GM21515 (cell line): ENCODE measurements around the gene DCLK2.

Experiments used
- ATAC-seq: cut with Tn5 transposase; IDR thresholded peaks from one replicate; pipeline ENCODE4 v1.9.1; 2021; ENCODE audit not compliant: unreplicated experiment

Gene DCLK2

GRCh38 chr4:150068300-150068960 lies 9.8 kb upstream of the DCLK2 start:
- no peak for ATAC-seq

DNA sequence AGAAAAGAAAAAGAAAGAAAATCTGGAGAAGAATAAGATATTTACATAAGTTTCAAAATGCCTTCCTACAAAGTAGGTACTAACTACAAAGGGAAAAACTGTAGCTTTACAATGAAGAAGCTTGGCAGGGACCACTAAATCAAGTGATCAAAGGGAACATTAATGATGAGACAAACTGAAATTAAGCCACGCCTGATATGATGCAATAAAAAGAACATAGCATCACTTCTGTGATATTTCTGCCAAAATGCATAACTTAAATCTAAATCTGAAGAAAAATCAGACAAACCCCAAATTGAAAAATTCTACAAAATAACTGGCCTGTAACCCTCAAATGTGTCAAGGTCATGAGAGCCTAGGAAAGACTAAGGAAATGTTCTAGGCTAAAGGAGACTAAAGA lies 8.9 kb upstream of the DCLK2 start:
- no peak for ATAC-seq

DNA sequence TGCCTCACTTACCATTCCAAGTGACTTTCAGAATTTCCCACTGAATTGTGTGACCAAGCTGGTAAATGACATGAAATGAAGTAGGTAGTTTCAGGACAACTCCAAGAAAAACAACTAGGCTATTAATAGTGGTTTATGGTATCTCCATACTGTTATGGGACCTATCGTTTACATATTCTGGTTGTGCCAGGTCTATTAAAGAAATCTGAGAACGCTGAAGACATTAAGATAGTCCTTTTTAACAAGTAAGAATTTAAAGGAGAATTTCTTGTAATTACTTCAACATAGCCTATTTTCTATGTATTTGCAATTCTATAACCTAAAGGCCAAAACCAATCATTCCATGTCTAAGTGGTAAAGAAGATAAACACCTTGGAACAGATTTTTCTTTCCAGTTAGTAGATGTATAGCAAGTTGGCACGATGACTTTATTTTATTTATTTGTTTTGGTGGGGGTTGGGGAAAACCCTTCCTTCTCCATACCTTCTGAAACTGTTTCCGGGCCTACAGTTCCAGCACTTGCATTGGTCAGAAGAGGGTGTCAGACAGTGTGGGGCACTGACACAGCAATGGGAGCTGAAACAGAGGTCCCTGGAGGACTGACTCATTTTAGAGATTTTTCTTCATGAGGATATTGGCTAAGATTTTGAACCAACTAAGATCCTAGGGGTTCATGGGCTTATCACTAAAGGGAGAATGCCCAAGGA lies 7.6 kb upstream of the DCLK2 start:
- ATAC-seq, result no peak

DNA sequence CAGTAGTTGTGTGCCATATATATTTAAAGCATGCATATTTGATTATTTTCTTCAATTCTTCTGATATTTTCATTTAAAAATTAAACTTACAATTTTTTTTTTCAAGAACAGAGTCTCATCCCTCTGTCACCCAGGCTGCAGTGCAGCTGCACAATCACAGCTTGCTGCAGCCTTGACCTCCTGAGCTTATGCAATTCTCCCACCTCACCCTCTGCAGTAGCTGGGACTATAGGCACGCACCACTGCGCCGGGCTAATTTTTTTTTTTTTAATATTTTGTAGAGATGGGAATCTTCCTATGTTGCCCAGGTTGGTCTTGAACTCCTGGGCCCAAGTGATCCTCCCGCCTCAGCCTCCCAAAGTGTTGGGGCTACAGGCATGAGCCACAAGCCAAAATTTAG lies 5.8 kb upstream of the DCLK2 start:
- no peak for ATAC-seq

DNA sequence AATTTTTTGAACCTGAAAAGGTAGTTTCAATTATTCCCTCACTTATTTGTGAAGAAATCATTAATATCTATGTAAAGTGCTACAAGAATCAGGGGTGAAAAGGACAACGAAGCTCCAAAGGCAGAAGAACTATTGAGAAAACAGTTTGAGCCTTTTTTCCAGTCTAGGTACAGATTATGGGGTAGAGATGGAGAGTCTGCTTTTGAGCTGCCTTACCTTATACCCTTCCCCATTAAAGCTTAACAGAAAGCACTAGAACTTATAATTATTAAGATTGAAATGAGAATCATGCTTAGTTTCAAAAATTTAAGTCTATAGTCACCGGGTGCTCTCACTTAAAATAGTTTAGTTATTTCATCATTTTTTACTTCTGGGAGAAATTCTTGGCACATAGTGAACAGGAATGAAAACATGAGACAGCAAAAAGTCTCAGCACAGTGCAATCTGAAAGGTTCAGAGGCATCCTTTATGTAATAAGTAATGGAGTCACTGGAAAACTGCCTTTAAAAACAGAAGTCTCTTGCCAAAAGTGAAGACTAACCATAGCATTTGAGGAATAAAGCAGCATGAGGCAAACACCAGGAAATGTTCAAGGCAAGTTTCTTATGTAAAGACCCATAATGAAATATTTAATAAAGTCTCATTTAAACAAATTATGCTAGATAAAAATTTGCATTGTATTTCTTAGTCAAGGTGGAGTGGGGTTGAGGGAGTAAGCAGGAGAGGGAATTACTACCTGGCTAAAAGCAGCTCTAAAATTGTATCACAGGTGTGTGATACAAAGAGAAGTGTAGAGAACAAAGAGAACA lies 5.1 kb upstream of the DCLK2 start:
- no peak for ATAC-seq

DNA sequence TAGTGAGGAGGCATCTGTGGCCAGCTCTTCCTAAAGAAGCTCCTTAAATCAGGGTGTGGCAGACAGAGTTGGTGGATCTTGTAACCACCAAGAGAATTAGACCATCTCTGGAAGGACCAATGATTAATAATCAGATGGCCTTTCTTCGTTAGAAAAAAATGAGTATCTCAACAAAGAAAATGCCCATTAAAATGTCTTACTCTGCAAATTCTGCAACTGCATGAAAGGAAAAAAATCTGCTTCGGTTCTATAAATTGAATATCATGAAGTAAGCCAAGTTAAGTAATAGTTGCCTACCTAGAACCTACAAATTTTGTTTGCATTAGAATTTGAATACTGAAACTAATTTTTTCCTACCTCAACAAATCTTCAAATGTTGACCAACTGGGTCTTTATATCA lies 4.2 kb upstream of the DCLK2 start:
- ATAC-seq, result no peak

- no peak for ATAC-seq
Measured at GRCh38 chr4:150078579-150079080, 385 bp downstream of the DCLK2 start.

DNA sequence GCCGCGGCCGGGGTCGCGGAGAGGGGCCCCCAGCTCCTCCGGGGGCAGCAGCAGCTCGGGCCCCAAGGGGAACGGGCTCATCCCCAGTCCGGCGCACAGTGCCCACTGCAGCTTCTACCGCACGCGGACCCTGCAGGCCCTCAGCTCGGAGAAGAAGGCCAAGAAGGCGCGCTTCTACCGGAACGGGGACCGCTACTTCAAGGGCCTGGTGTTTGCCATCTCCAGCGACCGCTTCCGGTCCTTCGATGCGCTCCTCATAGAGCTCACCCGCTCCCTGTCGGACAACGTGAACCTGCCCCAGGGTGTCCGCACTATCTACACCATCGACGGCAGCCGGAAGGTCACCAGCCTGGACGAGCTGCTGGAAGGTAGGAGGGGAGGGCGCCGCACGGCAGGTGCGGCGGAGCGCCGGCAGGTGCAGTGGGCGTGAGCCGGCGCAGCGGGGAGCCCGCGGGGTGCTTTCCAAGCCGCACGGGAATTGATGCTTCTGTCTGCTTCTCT lies 886 bp downstream of the DCLK2 start:
- peak; percentile 43 for ATAC-seq

GRCh38 chr4:150080337-150080736 lies 2.1 kb downstream of the DCLK2 start:
- no peak for ATAC-seq

- ATAC-seq, result no peak
Measured at GRCh38 chr4:150080875-150081274, 2.6 kb downstream of the DCLK2 start.

- ATAC-seq, result peak; percentile 71
Measured at GRCh38 chr4:150082241-150082640, 4.0 kb downstream of the DCLK2 start.

GRCh38 chr4:150087006-150087405 lies 8.8 kb downstream of the DCLK2 start:
- no peak for ATAC-seq

DNA sequence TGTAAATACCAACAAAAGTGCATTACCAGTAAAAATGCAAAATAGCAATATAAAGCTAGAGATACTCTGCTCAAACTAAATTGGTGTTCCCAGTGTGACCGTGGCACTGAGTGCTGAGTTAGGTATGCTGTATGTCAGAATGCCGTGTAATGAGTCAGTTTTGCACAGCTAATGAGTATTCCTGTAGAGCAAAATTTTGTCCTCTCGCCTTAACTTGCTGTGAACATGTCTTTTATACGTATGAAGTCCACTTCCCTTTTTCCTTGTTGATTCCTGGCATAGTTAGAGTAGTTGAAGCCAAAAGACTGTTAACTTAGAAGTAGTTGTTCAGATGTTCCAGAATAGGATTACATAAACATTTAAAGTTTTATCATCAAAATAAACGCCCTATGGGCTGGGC lies 11.5 kb downstream of the DCLK2 start:
- ATAC-seq, result no peak

- no peak for ATAC-seq
Measured at GRCh38 chr4:150090836-150091235, 12.6 kb downstream of the DCLK2 start.

DNA sequence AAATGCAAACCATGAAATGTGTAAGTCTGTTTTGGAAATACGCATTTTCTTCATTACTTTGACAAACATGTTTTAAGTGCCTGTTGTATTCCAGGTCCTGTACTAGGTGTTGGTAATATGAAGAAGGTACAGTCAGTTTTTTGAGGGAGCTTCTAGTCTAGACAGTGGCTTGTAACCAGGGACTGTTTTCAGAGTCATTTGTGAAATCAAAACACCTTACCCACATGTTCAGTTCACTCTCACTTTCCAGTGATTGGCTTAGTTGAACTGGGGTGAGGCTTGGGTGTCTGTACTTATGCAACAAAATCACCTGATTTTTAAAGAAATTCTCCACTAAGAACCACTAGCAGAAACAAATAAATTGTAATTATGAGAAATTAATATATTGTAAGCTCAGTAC lies 16.4 kb downstream of the DCLK2 start:
- no peak for ATAC-seq

DNA sequence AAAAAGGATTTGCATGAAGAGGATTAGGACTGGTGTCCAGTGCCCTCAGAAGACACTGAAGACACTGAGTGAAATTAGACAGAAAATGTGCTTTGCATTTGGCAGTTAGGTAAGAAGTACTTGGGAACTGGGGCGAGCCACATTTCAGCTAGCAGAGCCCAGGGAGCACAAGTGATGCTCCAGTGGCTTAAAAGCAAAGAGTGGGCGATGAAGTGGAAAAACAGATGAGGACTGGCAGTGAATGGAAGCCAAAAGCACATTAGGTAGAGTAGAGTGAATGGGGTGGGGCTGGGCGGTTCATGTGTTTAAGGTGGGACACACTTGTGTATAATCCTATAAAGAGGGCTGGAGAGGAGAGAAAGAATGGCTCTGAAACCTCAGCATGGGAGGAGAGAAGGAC lies 18.4 kb downstream of the DCLK2 start:
- ATAC-seq, result no peak

- no peak for ATAC-seq
Measured at GRCh38 chr4:150098214-150098613, 20.0 kb downstream of the DCLK2 start.

DNA sequence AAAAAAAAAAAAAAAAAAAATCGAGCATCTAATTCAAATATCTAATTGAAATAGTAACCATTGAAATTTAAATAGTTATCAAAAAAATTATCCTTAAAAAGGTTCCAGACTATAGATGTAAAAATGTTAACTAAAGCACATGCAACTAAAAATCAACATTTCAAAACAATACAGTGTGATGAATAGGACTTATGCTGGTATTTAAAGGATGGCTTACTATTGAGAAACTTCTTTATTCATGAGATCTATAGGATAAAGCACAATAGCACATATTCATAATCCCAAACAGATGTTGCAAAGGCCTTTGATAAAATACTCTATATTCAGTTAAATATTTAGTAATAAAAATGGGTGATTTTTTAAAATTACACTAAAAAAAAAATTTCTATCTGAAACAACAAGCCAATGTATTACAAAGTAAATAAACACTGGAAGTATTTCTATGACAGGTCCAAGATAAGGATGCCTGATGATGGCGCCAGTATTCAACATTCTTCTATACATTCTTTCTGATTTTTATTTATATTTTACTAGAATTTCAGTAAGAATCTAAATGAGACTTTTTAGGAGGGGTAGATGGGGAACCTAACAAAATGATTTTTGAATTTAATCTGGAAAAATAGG lies 26.3 kb downstream of the DCLK2 start:
- no peak for ATAC-seq

- no peak for ATAC-seq
Measured at GRCh38 chr4:150106886-150107285, 28.6 kb downstream of the DCLK2 start.

DNA sequence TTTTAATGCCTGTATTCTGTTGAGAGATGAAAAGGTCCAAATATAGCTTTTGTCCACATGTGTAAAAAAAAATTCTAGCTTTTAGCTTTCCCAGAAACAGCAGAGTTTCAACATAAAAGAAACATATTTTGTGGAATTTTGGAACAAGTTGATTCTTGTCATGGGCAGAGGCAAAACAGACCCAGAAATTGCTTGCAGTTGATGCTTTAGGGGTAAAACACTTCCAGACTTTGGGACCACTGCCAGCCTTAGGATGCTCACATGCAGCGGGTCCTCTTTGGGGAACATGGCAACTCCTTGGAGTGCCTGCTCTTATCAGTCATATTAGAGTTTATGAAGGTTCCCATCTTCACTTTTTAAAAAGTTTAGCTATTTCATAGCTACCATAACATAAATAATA lies 30.4 kb downstream of the DCLK2 start:
- ATAC-seq, result no peak

DNA sequence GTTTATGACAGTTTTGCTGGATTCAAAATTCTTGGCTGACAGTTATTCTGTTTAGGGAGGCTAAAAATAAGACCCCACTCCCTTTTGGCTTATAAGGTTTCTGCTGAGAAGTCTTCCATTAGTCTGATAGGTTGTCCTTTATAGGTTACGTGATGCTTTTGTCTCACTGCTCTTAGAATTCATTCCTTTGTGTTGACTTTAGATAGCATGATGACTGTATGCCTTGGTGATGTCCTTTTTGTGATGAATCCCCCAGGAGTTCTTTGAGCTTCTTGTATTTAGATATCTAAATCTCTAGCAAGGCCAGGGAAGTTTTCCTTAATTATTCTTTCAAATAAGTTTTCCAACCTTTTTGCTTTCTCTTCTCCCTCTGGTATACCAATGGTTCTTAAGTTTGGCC lies 36.4 kb downstream of the DCLK2 start:
- ATAC-seq, result no peak
